ENCODE measurements around the gene HAND2.

Gene HAND2

DNA sequence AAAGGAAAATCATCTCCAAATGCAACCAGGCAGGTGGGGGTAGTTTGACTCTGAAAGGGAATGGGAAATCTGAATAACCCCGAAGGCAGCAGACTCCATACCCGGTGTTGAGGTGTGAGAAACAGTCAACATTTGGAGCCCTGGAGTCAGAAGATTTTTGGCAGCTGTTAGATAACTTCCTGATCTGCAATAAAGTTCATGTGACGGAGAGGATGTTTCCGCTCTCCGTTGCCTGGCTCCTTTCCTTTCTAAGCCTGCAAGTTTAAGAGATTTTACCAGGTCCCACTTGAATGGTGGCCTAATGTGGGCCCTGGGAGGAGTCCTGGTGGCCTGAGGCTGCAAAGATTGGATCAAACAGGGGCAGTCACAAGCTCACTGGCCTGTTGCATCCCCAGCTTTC is 27.7 kb downstream of the HAND2 start:
- TF ChIP-seq, protein P1, sequence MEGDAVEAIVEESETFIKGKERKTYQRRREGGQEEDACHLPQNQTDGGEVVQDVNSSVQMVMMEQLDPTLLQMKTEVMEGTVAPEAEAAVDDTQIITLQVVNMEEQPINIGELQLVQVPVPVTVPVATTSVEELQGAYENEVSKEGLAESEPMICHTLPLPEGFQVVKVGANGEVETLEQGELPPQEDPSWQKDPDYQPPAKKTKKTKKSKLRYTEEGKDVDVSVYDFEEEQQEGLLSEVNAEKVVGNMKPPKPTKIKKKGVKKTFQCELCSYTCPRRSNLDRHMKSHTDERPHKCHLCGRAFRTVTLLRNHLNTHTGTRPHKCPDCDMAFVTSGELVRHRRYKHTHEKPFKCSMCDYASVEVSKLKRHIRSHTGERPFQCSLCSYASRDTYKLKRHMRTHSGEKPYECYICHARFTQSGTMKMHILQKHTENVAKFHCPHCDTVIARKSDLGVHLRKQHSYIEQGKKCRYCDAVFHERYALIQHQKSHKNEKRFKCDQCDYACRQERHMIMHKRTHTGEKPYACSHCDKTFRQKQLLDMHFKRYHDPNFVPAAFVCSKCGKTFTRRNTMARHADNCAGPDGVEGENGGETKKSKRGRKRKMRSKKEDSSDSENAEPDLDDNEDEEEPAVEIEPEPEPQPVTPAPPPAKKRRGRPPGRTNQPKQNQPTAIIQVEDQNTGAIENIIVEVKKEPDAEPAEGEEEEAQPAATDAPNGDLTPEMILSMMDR (conservative IDR thresholded peaks at IDR 0.05; ENCODE audit: low read depth, low read length) = no peak
- no peaks in the 10 kb centered on the region for H4K20me1 ChIP-seq (ENCODE audit: insufficient read depth)
- H3K79me2 ChIP-seq (ENCODE audit: insufficient read depth, low read depth) = no peaks in the 10 kb centered on the region
- no peak overlapping the region for H3K9ac ChIP-seq
- no peaks in the 10 kb centered on the region for H3K36me3 ChIP-seq (ENCODE audit: insufficient read depth)
- H3K4me1 ChIP-seq (ENCODE audit: low read depth, poor library complexity, severe bottlenecking) = peaks cover 7% of the 10 kb centered on the region
- H3K27me3 ChIP-seq (ENCODE audit: insufficient read depth, low read depth) = no peaks in the 10 kb centered on the region
- no peak overlapping the region for H2AFZ ChIP-seq (ENCODE audit: low read depth)
- H3K27ac ChIP-seq = no peak overlapping the region
- no peak overlapping the region for H3K4me3 ChIP-seq (IDR thresholded peaks at IDR 0.05; ENCODE audit: insufficient read depth, low read depth, low read length)
- H3K4me2 ChIP-seq = no peak overlapping the region

DNA sequence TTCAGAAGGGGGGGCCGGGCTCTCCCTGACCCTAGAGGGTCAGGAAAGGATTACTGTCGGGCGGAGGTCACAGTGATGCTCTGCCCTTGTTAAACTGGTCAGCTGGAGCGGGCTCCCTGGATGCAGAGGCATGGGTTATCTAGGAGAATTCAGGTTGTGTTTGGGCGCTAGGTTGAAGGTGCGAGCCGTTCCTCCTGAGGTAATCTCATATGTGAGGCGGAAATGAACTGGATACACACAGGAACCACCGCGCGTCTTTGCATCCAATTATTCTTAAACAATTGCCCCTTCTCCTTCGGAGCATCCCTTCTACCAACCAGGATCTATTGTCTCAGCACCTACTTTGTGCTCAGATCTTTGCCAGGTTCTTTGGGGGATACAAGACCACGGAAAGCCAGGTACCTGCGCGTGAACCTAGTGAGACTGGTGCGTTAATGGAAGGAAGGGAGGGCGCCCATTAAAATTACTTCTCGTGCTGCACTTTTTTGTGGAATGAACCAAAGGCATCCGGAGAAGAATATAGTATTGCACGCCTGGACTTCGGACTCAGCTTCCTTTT is 28.4 kb downstream of the HAND2 start:
- H3K79me2 ChIP-seq (ENCODE audit: insufficient read depth, low read depth) = no peaks in the 10 kb centered on the region
- TF ChIP-seq, protein P1 (conservative IDR thresholded peaks at IDR 0.05; ENCODE audit: low read depth, low read length) = no peak
- peaks cover 7% of the 10 kb centered on the region for H3K4me1 ChIP-seq (ENCODE audit: low read depth, poor library complexity, severe bottlenecking)
- H3K4me2 ChIP-seq = no peak overlapping the region
- H4K20me1 ChIP-seq (ENCODE audit: insufficient read depth) = no peaks in the 10 kb centered on the region
- H2AFZ ChIP-seq (ENCODE audit: low read depth) = no peak overlapping the region
- H3K36me3 ChIP-seq (ENCODE audit: insufficient read depth) = no peaks in the 10 kb centered on the region
- H3K27ac ChIP-seq = no peak overlapping the region
- no peak overlapping the region for H3K9ac ChIP-seq
- no peak overlapping the region for H3K4me3 ChIP-seq (IDR thresholded peaks at IDR 0.05; ENCODE audit: insufficient read depth, low read depth, low read length)
- H3K27me3 ChIP-seq (ENCODE audit: insufficient read depth, low read depth) = no peaks in the 10 kb centered on the region

DNA sequence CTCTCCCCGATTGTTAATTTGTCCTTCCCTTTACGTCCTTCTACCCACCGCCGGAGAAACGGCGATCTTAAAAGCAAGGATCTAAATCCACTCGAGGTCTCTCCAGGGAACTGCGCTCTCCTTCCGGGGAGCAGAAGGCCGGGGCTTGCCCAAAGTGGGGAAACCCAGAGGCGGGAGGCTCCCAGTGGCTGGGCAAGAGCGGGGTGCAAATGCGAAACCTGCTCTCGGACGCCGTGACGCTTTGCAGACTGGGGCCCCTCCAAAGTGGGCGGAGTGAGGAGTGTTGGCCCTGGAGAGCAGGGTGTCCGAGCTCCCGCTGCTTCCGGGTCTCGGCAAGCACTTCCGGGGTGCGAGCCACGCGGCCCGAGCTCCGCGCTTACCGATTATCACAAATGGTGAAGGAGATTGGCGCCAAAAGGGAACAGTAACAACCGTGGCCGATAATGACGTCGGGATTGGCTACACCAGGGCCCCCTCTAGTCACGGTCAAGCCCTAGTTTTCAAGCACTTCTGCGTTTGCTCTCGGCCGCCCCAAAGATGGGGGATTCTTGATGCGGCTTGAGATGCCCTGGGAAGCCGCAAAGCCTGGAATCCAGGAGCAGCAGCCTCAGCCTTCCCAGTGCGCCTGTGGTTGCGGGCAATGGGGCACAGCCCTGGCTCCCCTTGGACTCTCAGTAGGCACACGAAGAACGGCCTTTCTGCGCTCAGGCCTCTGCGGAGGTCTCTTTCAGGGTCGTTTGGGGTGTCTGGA is 29.0 kb downstream of the HAND2 start:
- H2AFZ ChIP-seq (ENCODE audit: low read depth) = no peak overlapping the region
- H3K4me1 ChIP-seq (ENCODE audit: low read depth, poor library complexity, severe bottlenecking) = peaks cover 4% of the 10 kb centered on the region
- TF ChIP-seq, protein P1 (conservative IDR thresholded peaks at IDR 0.05; ENCODE audit: low read depth, low read length) = no peak
- no peak overlapping the region for H3K4me3 ChIP-seq (IDR thresholded peaks at IDR 0.05; ENCODE audit: insufficient read depth, low read depth, low read length)
- H3K27ac ChIP-seq = no peak overlapping the region
- no peak overlapping the region for H3K9ac ChIP-seq
- H4K20me1 ChIP-seq (ENCODE audit: insufficient read depth) = no peaks in the 10 kb centered on the region
- no peaks in the 10 kb centered on the region for H3K36me3 ChIP-seq (ENCODE audit: insufficient read depth)
- H3K27me3 ChIP-seq (ENCODE audit: insufficient read depth, low read depth) = no peaks in the 10 kb centered on the region
- no peak overlapping the region for H3K4me2 ChIP-seq
- H3K79me2 ChIP-seq (ENCODE audit: insufficient read depth, low read depth) = no peaks in the 10 kb centered on the region

DNA sequence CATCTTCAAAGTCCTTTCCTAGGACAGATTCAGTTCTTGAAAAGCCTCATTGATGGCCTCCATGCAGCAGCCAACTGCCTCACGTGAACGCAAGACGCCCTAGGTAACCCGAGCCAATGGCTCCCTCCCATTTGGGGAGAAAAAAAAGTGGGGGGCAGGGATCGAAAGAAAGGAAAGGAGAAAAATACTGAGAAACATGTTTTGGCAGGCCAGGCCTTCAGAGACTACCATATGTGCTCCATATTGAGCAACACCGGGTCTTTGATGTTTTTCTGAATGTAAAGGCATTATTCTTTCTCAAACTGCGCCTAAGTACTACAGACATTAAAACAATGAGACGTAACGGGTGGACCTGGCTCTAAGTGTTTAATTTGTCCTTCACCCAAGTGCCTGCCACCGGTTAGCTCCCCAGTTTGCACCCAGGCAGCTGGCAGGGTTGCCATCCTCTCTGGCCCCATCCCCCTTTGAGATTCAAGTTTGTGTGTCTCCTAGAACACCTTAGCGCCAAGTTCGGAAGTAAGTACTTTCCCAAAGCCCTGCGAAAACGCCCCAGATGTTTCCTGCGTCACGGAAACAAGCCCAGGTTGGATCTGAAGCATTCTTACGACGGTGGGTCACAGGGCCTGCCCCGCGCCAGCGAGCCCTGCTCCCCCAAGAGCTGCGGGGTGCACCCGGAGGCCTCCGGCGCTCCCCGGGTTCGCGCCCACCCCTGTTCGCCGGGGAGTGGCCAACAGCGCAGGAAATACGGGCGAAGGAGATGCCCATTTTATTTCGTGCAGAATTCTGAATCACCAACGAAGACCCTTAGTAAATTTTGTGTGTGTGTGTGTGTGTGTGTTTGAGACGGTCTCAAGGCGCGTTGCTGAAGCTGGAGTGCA is 30.1 kb downstream of the HAND2 start:
- Histone ChIP-seq H3K79me2 (ENCODE audit: insufficient read depth, low read depth) (no peaks in the 10 kb centered on the region), H3K9ac (no peak overlapping the region), H3K36me3 (ENCODE audit: insufficient read depth) (no peaks in the 10 kb centered on the region), H3K4me1 (ENCODE audit: low read depth, poor library complexity, severe bottlenecking) (no peaks in the 10 kb centered on the region), H3K27me3 (ENCODE audit: insufficient read depth, low read depth) (no peaks in the 10 kb centered on the region), H3K27ac (no peak overlapping the region), H2AFZ (ENCODE audit: low read depth) (no peak overlapping the region), H3K4me2 (no peak overlapping the region), H3K4me3 (IDR thresholded peaks at IDR 0.05; ENCODE audit: insufficient read depth, low read depth, low read length) (no peak overlapping the region), H4K20me1 (ENCODE audit: insufficient read depth) (no peaks in the 10 kb centered on the region)
- TF ChIP-seq, protein P1 (conservative IDR thresholded peaks at IDR 0.05; ENCODE audit: low read depth, low read length) = no peak

Data from KMS-11 (cell line).